WTC11 (cell line): Measurements from ENCODE around the gene CFAP157. TPM values are rescaled to one million over a fixed set of nuclear protein-coding genes. Genes with fewer than 3 reads are reported as not detected.

Experiments used
- ATAC-seq: fragments of 200-7000 bp; cut with Tn5 transposase; 2 replicates; pipeline ENCODE4 v1.10.0; 2021; ENCODE audit warnings: mild to moderate bottlenecking, moderate library complexity
- CTCF ChIA-PET: fragments of 300-600 bp; sonication (Branson Sonifier 250); formaldehyde crosslinking; loops from one replicate; lab custom pipeline; 2021; ENCODE audit warnings: antibody characterized with exemption; lab: Charles Lee
- POLR2A ChIA-PET: fragments of 350-600 bp; sonication (Branson Sonifier 250); formaldehyde crosslinking; loops from one replicate; lab custom pipeline; 2021; ENCODE audit warnings: antibody characterized with exemption; lab: Charles Lee
- DNase-seq: peaks from one replicate; pipeline ENCODE4 v3.0.0; 2021; ENCODE audit warnings: low spot score
- H3K27ac Mint-ChIP-seq: 2 replicates; pipeline ENCODE4 v1.8.0; 2021; ENCODE audit warnings: mixed read lengths
- H3K27me3 Mint-ChIP-seq: 2 replicates; pipeline ENCODE4 v1.8.0; 2021; ENCODE audit warnings: low read depth, mild to moderate bottlenecking, moderate library complexity, mixed read lengths
- H3K36me3 Mint-ChIP-seq: 2 replicates; pipeline ENCODE4 v1.8.0; 2021; ENCODE audit warnings: mixed read lengths
- H3K4me1 Mint-ChIP-seq: 2 replicates; pipeline ENCODE4 v1.8.0; 2022; ENCODE audit warnings: mixed read lengths
- H3K4me3 Mint-ChIP-seq: 2 replicates; pipeline ENCODE4 v1.8.0; 2021; ENCODE audit warnings: mild to moderate bottlenecking, moderate library complexity, mixed read lengths
- H3K9me3 Mint-ChIP-seq: 2 replicates; pipeline ENCODE4 v1.8.0; 2021; ENCODE audit warnings: mixed read lengths
- ATF1 ChIP-seq: sonication (generic); formaldehyde crosslinking; IDR thresholded peaks from 2 replicates; pipeline ENCODE4 v1.8.1; 2023; ENCODE audit warnings: mild to moderate bottlenecking, moderate library complexity, missing genetic modification reagents
- CREB1 ChIP-seq: sonication (generic); formaldehyde crosslinking; IDR thresholded peaks from 2 replicates; pipeline ENCODE4 v1.8.0; 2023; ENCODE audit warnings: mild to moderate bottlenecking, missing genetic modification reagents
- CREM ChIP-seq: sonication (generic); formaldehyde crosslinking; IDR thresholded peaks from 2 replicates; pipeline ENCODE4 v1.8.1; 2022; ENCODE audit warnings: mild to moderate bottlenecking, missing genetic modification reagents, moderate library complexity
- ELF4 ChIP-seq: sonication (generic); formaldehyde crosslinking; IDR thresholded peaks from 2 replicates; pipeline ENCODE4 v1.8.1; 2022; ENCODE audit warnings: low read depth, mild to moderate bottlenecking, moderate library complexity, missing genetic modification reagents
- ESRRA ChIP-seq: sonication (generic); formaldehyde crosslinking; IDR thresholded peaks from 2 replicates; pipeline ENCODE4 v1.8.1; 2022; ENCODE audit warnings: mild to moderate bottlenecking, missing genetic modification reagents, borderline replicate concordance
- FOXP1 ChIP-seq: sonication (generic); formaldehyde crosslinking; IDR thresholded peaks from 2 replicates; pipeline ENCODE4 v1.8.0; 2022; ENCODE audit warnings: missing genetic modification reagents, mild to moderate bottlenecking, moderate library complexity, borderline replicate concordance
- GTF2I ChIP-seq: fragments of 250-450 bp; sonication (Bioruptor Pico); conservative IDR thresholded peaks from 2 replicates; pipeline ENCODE4 v1.4.0; 2021; ENCODE audit warnings: mild to moderate bottlenecking
- HMGA2 ChIP-seq: fragments of 250-450 bp; sonication (Bioruptor Pico); IDR thresholded peaks from 2 replicates; pipeline ENCODE4 v1.4.0; 2021; ENCODE audit warnings: mild to moderate bottlenecking, moderate library complexity
- KAT7 ChIP-seq: sonication (generic); formaldehyde crosslinking; IDR thresholded peaks from 2 replicates; pipeline ENCODE4 v1.8.1; 2023; ENCODE audit warnings: missing genetic modification reagents, mild to moderate bottlenecking, borderline replicate concordance
- NR2C2 ChIP-seq: sonication (generic); formaldehyde crosslinking; IDR thresholded peaks from 2 replicates; pipeline ENCODE4 v1.8.0; 2022; ENCODE audit warnings: mild to moderate bottlenecking, missing genetic modification reagents
- PRRX2 ChIP-seq: fragments of 250-450 bp; sonication (Bioruptor Pico); IDR thresholded peaks from 2 replicates; pipeline ENCODE4 v1.8.0; 2021; ENCODE audit warnings: mild to moderate bottlenecking
- RELA ChIP-seq: sonication (generic); formaldehyde crosslinking; IDR thresholded peaks from 2 replicates; pipeline ENCODE4 v1.8.1; 2022; ENCODE audit warnings: missing genetic modification reagents, mild to moderate bottlenecking, borderline replicate concordance
- TEAD4 ChIP-seq: sonication (generic); formaldehyde crosslinking; IDR thresholded peaks from 2 replicates; pipeline ENCODE4 v1.8.0; 2022; ENCODE audit warnings: mild to moderate bottlenecking, missing genetic modification reagents
- ZNF232 ChIP-seq: sonication (generic); formaldehyde crosslinking; IDR thresholded peaks from 2 replicates; pipeline ENCODE4 v1.8.0; 2022; ENCODE audit warnings: mild to moderate bottlenecking, missing genetic modification reagents
- total RNA-seq: library from RNA; stranded (reverse); gene quantifications from 3 replicates; pipeline ENCODE4 v1.2.3, GENCODE V29; 2021
- TF ChIP-seq, protein P1 (sequence below): sonication (generic); formaldehyde crosslinking; IDR thresholded peaks from 2 replicates; pipeline ENCODE4 v1.8.1; 2023; ENCODE audit warnings: mild to moderate bottlenecking, missing genetic modification reagents, moderate library complexity
- TF ChIP-seq, protein P2 (sequence below): sonication (generic); formaldehyde crosslinking; IDR thresholded peaks from 2 replicates; pipeline ENCODE4 v1.8.0; 2023; ENCODE audit warnings: missing genetic modification reagents, mild to moderate bottlenecking, borderline replicate concordance
- TF ChIP-seq, protein P3 (sequence below): fragments of 250-450 bp; sonication (Bioruptor Pico); IDR thresholded peaks from 2 replicates; pipeline ENCODE4 v1.9.0; 2021; ENCODE audit warnings: moderate library complexity, mild to moderate bottlenecking, inconsistent platforms, borderline replicate concordance
- TF ChIP-seq, protein P4 (sequence below): fragments of 250-450 bp; sonication (Bioruptor Pico); IDR thresholded peaks from 2 replicates; pipeline ENCODE4 v1.9.0; 2021; ENCODE audit warnings: mild to moderate bottlenecking
- TF ChIP-seq, protein P5 (sequence below): sonication (generic); formaldehyde crosslinking; IDR thresholded peaks from 2 replicates; pipeline ENCODE4 v1.8.0; 2023; ENCODE audit warnings: missing genetic modification reagents
- TF ChIP-seq, protein P6 (sequence below): sonication (generic); formaldehyde crosslinking; IDR thresholded peaks from 2 replicates; pipeline ENCODE4 v1.8.1; 2022; ENCODE audit warnings: low read depth, mild to moderate bottlenecking, moderate library complexity, missing genetic modification reagents, borderline replicate concordance
- TF ChIP-seq, protein P7 (sequence below): sonication (generic); formaldehyde crosslinking; IDR thresholded peaks from 2 replicates; pipeline ENCODE4 v1.8.0; 2022; ENCODE audit warnings: mild to moderate bottlenecking, missing genetic modification reagents

CFAP157 gene
- total RNA-seq, 1 experiment from 2014 or later = 0.22 TPM

DNA sequence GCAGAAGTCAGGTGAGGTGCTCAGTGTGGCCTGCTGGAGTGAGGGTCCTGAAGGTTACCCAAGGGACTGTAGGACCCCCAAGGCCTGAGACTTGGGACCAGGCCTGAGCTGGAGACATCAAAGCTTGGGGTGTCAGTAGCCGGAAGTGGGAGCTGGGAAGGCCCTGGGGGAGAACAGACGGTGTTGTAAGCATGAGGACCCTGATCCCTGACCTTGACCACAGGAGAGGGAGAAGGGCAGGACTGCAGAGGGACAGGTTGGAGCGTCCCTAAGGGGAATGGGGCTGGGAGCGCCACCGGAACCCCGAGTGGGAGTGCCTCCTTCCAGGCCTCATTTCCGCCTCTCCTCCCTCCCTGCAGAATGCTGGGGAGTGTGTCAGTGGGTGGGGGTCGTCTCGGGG lies 9.6 kb downstream of the CFAP157 start (continued):
- TF ChIP-seq, protein P1, sequence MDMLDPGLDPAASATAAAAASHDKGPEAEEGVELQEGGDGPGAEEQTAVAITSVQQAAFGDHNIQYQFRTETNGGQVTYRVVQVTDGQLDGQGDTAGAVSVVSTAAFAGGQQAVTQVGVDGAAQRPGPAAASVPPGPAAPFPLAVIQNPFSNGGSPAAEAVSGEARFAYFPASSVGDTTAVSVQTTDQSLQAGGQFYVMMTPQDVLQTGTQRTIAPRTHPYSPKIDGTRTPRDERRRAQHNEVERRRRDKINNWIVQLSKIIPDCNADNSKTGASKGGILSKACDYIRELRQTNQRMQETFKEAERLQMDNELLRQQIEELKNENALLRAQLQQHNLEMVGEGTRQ (CRISPR knock-in tag) = no peak
- TF ChIP-seq NR2C2 = no peak
- TF ChIP-seq, protein P2, sequence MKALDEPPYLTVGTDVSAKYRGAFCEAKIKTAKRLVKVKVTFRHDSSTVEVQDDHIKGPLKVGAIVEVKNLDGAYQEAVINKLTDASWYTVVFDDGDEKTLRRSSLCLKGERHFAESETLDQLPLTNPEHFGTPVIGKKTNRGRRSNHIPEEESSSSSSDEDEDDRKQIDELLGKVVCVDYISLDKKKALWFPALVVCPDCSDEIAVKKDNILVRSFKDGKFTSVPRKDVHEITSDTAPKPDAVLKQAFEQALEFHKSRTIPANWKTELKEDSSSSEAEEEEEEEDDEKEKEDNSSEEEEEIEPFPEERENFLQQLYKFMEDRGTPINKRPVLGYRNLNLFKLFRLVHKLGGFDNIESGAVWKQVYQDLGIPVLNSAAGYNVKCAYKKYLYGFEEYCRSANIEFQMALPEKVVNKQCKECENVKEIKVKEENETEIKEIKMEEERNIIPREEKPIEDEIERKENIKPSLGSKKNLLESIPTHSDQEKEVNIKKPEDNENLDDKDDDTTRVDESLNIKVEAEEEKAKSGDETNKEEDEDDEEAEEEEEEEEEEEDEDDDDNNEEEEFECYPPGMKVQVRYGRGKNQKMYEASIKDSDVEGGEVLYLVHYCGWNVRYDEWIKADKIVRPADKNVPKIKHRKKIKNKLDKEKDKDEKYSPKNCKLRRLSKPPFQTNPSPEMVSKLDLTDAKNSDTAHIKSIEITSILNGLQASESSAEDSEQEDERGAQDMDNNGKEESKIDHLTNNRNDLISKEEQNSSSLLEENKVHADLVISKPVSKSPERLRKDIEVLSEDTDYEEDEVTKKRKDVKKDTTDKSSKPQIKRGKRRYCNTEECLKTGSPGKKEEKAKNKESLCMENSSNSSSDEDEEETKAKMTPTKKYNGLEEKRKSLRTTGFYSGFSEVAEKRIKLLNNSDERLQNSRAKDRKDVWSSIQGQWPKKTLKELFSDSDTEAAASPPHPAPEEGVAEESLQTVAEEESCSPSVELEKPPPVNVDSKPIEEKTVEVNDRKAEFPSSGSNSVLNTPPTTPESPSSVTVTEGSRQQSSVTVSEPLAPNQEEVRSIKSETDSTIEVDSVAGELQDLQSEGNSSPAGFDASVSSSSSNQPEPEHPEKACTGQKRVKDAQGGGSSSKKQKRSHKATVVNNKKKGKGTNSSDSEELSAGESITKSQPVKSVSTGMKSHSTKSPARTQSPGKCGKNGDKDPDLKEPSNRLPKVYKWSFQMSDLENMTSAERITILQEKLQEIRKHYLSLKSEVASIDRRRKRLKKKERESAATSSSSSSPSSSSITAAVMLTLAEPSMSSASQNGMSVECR (CRISPR knock-in tag) = no peak
- TF ChIP-seq, protein P3, sequence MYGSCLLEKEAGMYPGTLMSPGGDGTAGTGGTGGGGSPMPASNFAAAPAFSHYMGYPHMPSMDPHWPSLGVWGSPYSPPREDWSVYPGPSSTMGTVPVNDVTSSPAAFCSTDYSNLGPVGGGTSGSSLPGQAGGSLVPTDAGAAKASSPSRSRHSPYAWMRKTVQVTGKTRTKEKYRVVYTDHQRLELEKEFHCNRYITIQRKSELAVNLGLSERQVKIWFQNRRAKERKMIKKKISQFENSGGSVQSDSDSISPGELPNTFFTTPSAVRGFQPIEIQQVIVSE (CRISPR knock-in tag) = no peak
- no peak for TF ChIP-seq CREM
- TF ChIP-seq, protein P4, sequence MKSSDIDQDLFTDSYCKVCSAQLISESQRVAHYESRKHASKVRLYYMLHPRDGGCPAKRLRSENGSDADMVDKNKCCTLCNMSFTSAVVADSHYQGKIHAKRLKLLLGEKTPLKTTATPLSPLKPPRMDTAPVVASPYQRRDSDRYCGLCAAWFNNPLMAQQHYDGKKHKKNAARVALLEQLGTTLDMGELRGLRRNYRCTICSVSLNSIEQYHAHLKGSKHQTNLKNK (CRISPR knock-in tag) = no peak
- TF ChIP-seq ZNF232 (CRISPR knock-in tag) = no peak
- TF ChIP-seq, all 79 proteins: peak for 0

DNA sequence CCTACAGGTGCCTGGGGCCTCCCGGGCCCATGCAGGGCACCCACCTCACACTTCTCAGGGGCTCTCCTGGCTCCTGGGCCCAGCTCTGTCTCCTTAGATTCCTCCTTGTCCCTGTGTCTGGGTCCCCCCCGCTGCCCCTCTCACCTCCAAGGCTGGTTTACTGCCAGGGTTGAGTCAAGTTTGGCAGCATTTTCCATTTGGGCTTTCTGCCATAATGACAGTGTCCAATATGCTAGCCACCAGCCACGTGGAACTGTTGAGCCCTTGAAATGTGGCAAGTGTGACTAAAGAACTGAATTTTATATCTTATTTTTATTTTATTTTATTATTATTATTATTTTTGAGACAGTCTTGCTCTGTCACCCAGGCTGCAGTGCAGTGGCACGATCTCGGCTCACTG lies 11.0 kb downstream of the CFAP157 start:
- TF ChIP-seq TEAD4 (CRISPR knock-in tag) (no peak), FOXP1 (CRISPR knock-in tag) (no peak), PRRX2 (CRISPR knock-in tag) (no peak), HMGA2 (CRISPR knock-in tag) (no peak), ESRRA (CRISPR knock-in tag) (no peak), RELA (no peak), KAT7 (no peak), GTF2I (CRISPR knock-in tag) (no peak), CREM (no peak), ELF4 (CRISPR knock-in tag) (no peak), ATF1 (no peak), CREB1 (no peak)
- TF ChIP-seq, protein P5, sequence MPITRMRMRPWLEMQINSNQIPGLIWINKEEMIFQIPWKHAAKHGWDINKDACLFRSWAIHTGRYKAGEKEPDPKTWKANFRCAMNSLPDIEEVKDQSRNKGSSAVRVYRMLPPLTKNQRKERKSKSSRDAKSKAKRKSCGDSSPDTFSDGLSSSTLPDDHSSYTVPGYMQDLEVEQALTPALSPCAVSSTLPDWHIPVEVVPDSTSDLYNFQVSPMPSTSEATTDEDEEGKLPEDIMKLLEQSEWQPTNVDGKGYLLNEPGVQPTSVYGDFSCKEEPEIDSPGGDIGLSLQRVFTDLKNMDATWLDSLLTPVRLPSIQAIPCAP (CRISPR knock-in tag) = no peak
- TF ChIP-seq, protein P6, sequence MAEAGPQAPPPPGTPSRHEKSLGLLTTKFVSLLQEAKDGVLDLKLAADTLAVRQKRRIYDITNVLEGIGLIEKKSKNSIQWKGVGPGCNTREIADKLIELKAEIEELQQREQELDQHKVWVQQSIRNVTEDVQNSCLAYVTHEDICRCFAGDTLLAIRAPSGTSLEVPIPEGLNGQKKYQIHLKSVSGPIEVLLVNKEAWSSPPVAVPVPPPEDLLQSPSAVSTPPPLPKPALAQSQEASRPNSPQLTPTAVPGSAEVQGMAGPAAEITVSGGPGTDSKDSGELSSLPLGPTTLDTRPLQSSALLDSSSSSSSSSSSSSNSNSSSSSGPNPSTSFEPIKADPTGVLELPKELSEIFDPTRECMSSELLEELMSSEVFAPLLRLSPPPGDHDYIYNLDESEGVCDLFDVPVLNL (CRISPR knock-in tag) = no peak
- TF ChIP-seq, protein P7, sequence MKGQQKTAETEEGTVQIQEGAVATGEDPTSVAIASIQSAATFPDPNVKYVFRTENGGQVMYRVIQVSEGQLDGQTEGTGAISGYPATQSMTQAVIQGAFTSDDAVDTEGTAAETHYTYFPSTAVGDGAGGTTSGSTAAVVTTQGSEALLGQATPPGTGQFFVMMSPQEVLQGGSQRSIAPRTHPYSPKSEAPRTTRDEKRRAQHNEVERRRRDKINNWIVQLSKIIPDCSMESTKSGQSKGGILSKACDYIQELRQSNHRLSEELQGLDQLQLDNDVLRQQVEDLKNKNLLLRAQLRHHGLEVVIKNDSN (CRISPR knock-in tag) = no peak
- no peak for ATAC-seq
- ChIA-PET POLR2A (no interaction called here), CTCF (interaction anchor here (7.3 kb wide), 1 partner anchor 17 kb away, joined by 73 read pairs; the partner anchor contains the start of gene TOR2A)
- no peak overlapping the region for H3K27ac Mint-ChIP-seq
- H3K27me3 Mint-ChIP-seq = no peaks in the 10 kb centered on the region
- DNase-seq = no peak
- no peaks in the 10 kb centered on the region for H3K9me3 Mint-ChIP-seq
- H3K4me3 Mint-ChIP-seq = no peak overlapping the region
- no peaks in the 10 kb centered on the region for H3K36me3 Mint-ChIP-seq
- peaks cover 16% of the 10 kb centered on the region for H3K4me1 Mint-ChIP-seq
